Measurements from ENCODE around the gene GRIK4. TPM values are rescaled to one million over a fixed set of nuclear protein-coding genes. Genes with fewer than 3 reads are reported as not detected.

GRIK4 gene
- polyA plus RNA-seq, 1 experiment = 0.55 TPM

- Histone ChIP-seq H3K27ac (ENCODE audit: low read depth, low read length) (no peak overlapping the region), H3K4me3 (ENCODE audit: low read depth, low read length) (no peak overlapping the region), H3K9me3 (ENCODE audit: control insufficient read depth, insufficient read depth, low read length) (no peaks in the 10 kb centered on the region), H3K27me3 (ENCODE audit: control insufficient read depth, insufficient read depth, low read length) (peaks cover 18% of the 10 kb centered on the region)
- no peak for TF ChIP-seq CTCF (IDR thresholded peaks at IDR 0.05; ENCODE audit: low read depth, low read length)
- ChIA-PET CTCF (no interaction called here), POLR2A (no interaction called here)
- no peak for DNase-seq (ENCODE audit: low read depth, low spot score)
Measured at GRCh38 chr11:120880498-120881175, 369.1 kb downstream of the GRIK4 start.

GRCh38 chr11:120881596-120881995 is 370.0 kb downstream of the GRIK4 start:
- H3K9me3 ChIP-seq (ENCODE audit: control insufficient read depth, insufficient read depth, low read length) = no peaks in the 10 kb centered on the region
- H3K27ac ChIP-seq (ENCODE audit: low read depth, low read length) = no peak overlapping the region
- CTCF ChIA-PET = no interaction called here
- no peak overlapping the region for H3K4me3 ChIP-seq (ENCODE audit: low read depth, low read length)
- POLR2A ChIA-PET = no interaction called here
- peaks cover 21% of the 10 kb centered on the region for H3K27me3 ChIP-seq (ENCODE audit: control insufficient read depth, insufficient read depth, low read length)
- no peak for DNase-seq (ENCODE audit: low read depth, low spot score)
- TF ChIP-seq CTCF (IDR thresholded peaks at IDR 0.05; ENCODE audit: low read depth, low read length) = no peak

- no peak for DNase-seq (ENCODE audit: low read depth, low spot score)
- CTCF ChIA-PET = no interaction called here
- Histone ChIP-seq H3K27ac (ENCODE audit: low read depth, low read length) (no peak overlapping the region), H3K4me3 (ENCODE audit: low read depth, low read length) (no peak overlapping the region), H3K27me3 (ENCODE audit: control insufficient read depth, insufficient read depth, low read length) (peaks cover 21% of the 10 kb centered on the region), H3K9me3 (ENCODE audit: control insufficient read depth, insufficient read depth, low read length) (no peaks in the 10 kb centered on the region)
- POLR2A ChIA-PET = no interaction called here
- TF ChIP-seq CTCF (IDR thresholded peaks at IDR 0.05; ENCODE audit: low read depth, low read length) = no peak
Measured at GRCh38 chr11:120882175-120882574, 370.6 kb downstream of the GRIK4 start.

DNA sequence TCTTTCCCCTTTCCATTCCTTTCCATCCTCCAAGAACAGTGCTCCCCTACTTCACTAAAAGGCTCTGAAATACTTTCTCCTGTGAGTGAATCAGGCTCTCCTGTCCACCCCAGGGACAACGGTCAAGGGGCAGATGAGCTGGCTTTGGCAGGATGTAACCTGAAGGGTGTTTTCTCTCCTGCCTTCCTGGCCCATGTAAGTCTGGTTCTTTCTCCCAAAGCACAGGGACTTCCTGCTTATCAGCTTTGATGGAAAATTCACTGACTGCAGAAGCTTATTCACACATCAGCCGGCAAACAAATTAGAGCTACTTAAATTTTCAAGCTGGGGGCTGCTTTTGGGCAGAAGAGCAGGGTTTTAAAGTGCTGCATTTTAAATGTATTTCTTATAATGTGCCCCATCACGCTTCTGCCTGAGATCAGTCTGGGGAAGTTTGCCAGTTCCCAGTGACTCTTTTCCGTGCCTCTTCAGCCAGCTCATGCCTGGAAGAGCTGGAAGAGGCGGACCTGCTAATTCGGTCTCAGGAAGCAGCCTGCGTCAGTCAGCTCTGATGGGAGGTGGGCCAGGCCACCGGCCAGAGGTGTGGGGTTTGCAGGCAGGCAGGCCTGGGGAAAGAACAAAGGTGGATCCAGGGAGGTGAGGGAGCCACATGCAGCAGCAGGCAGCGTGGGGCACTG is 372.0 kb downstream of the GRIK4 start:
- H3K4me3 ChIP-seq (ENCODE audit: low read depth, low read length) = no peak overlapping the region
- H3K9me3 ChIP-seq (ENCODE audit: control insufficient read depth, insufficient read depth, low read length) = no peaks in the 10 kb centered on the region
- no peak for TF ChIP-seq CTCF (IDR thresholded peaks at IDR 0.05; ENCODE audit: low read depth, low read length)
- DNase-seq (ENCODE audit: low read depth, low spot score) = peak; percentile 2
- ChIA-PET CTCF (interaction anchor here (1.5 kb wide), 1 partner anchor 373 kb away, joined by 3 read pairs; the partner anchor contains the start of gene GRIK4), POLR2A (no interaction called here)
- no peak overlapping the region for H3K27ac ChIP-seq (ENCODE audit: low read depth, low read length)
- peaks cover 21% of the 10 kb centered on the region for H3K27me3 ChIP-seq (ENCODE audit: control insufficient read depth, insufficient read depth, low read length)

Data from AG04450 (cell line).